OCI-LY3 (cell line): ENCODE measurements around the gene FAM117A.
"Not testable (repeated sequence)": the region's sequence is repeated elsewhere in the genome, so short reads cannot be mapped to it uniquely, and the experiment has no call there.

Experiments
- EZH2phosphoT487 ChIP-seq: fragments of 200-600 bp; shearing (Covaris generic); IDR thresholded peaks from 2 replicates; pipeline ENCODE4 v1.6.1; 2018; ENCODE audit warnings: antibody characterized with exemption, mixed run types, low read depth
- TF ChIP-seq, protein P1 (sequence below): fragments of 200-600, 300-600 bp; sonication (generic); IDR thresholded peaks from 2 replicates; pipeline ENCODE4 v1.5.1; 2014; ENCODE audit warnings: antibody characterized with exemption, low read length, low read depth

DNA sequence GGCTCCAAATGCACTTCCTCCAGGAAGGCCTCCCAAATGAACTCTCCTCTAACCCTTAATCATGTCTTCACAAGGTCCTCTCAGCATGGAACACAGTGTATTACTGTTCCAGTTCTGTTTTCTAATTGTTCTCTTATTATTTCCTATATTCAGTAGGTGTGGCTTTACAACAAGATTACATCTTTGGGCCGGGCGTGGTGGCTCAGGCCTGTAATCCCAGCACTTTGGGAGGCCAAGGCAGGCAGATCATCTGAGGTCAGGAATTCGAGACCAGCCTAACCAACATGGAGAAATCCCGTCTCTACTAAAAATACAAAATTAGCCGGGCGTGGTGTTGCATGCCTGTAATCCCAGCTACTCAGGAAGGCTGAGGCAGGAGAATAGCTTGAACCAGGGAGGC is 90.3 kb downstream of the FAM117A start:
- TF ChIP-seq, protein P1, sequence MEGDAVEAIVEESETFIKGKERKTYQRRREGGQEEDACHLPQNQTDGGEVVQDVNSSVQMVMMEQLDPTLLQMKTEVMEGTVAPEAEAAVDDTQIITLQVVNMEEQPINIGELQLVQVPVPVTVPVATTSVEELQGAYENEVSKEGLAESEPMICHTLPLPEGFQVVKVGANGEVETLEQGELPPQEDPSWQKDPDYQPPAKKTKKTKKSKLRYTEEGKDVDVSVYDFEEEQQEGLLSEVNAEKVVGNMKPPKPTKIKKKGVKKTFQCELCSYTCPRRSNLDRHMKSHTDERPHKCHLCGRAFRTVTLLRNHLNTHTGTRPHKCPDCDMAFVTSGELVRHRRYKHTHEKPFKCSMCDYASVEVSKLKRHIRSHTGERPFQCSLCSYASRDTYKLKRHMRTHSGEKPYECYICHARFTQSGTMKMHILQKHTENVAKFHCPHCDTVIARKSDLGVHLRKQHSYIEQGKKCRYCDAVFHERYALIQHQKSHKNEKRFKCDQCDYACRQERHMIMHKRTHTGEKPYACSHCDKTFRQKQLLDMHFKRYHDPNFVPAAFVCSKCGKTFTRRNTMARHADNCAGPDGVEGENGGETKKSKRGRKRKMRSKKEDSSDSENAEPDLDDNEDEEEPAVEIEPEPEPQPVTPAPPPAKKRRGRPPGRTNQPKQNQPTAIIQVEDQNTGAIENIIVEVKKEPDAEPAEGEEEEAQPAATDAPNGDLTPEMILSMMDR, result not testable (repeated sequence)
- not testable (repeated sequence) for TF ChIP-seq EZH2phosphoT487
